HUDEP-2 (cell line): ENCODE results near the gene MYL6B.

Experiments used
- DNase-seq, 76 experiments: peaks; one replicate each; lab custom pipeline; 2025; ENCODE audit not compliant: unreplicated experiment in 76 of 76; lab: John Stamatoyannopoulos, UW

The MYL6B gene

DNA sequence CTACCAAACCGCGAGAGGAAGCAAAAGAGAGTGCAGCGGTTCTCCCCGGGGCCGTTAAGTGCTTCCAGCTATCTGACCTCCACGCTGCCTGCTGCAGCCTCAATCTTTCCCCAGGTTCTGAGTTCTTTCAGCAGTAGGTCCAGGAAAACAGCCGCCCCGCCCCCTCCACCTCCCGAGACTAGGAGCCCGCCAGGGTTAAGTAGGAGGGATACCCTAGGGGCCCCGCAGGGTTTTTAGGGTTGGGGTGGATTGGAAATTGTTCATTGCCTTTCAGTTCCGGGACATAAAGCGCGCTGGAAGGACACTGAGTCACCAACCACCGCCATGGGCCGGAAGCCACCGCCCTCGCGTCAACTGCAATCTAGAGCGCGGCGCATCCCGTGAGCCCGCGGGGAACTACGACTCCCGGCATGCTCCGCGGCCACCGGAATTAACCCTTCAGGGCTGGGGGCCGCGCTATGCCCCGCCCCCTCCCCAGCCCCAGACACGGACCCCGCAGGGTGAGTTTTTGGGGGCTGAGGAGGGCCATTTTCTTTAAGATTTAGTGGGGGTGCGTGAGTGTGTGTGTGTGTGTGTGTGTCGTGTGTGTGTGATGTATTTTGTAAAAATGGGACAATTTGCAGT is at the start of gene MYL6B:
Gene MYL6B, plus strand, starts transcription at position 456 of the 624 bp plus-strand sequence. CDS start 1,332 bp downstream, outside the sequence.
- DNase-seq: peak in 73 of 76 experiments; percentile 42 to 91 (median 84)

DNA sequence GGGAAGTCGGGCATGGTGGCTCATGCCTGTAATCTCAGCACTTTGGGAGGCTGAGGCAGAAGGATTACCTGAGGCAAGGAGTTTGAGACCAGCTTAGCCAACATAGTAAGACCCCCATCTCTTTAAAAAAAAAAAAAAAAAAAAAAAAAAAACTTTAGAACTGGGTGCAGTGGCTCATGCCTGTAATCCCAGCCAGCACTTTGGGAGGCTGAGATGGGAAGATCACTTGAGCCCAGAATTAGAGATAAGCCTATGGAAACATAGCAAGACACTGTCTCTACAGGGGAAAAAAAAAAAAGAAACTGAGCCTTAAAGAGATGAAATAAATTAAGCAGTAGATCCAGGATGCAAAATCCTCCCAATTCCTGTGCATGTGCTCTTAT is 49.7 kb upstream of the MYL6B start:
- no peak for DNase-seq

DNA sequence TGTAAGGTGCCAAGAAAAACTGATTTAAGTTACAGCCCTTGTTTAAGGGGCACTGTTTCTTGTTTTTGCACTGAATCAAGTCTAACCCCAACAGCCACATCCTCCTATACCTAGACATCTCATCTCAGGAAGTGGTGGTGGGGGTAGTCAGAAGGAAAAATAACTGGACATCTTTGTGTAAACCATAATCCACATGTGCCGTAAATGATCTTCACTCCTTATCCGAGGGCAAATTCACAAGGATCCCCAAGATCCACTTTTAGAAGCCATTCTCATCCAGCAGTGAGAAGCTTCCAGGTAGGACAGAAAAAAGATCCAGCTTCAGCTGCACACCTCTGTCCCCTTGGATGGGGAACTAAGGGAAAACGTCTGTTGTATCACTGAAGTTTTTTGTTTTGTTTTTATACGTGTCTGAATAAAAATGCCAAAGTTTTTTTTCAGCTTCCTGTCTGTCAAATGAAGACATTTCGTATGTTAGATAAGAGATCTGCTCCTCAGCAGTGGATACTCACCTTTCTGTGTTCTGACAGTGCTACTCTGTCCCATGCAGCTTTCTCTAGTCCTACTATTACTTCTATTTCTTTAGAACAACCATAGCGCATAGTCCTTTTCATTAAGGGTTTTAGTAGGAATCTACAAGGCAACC is 49.2 kb upstream of the MYL6B start:
- DNase-seq: no peak

DNA sequence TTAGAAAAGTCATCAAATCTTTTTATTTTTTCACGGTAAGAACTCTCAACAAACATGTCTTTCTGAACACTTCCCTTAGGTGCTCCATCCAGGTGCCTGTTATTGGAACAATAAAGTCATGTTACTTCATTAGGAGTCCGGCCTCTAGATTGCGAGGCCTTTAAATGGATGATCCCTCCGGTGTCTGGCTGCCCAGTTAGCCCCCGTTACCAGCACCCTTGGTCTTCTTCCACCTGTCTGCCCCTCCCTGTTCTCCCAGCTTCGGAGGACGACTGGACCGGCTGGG is 48.6 kb upstream of the MYL6B start:
- DNase-seq: peak in 1 of 76 experiments; percentile 55

DNA sequence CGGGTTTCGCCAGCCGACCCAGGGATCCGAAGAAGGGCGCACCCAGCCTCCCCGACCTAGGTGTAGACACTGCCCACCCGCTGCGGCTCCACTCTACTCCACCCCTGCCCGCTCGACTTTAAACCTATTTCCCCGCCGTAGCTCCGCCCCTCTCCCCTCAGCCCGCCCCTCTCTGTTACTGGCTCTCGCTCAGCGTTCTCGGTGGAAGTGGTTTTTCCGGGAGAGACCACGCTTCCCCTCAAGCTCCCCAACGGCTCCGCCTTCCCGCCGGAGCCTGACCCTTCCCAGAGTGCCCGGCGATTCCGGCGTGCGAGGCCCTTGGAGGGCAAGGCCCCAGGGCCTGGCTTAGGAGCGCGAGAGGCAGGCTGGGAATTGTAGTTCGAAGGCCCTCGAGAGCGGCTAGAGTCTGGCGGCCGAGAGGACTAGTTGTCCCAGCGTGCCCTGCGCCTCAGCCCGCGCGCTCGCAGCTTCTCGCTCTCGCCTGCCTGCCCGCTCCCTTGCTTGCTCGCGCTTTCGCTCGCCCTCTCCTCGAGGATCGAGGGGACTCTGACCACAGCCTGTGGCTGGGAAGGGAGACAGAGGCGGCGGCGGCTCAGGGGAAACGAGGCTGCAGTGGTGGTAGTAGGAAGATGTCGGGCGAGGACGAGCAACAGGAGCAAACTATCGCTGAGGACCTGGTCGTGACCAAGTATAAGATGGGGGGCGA is 48.1 kb upstream of the MYL6B start, which contains the start of gene PA2G4:
Gene PA2G4, plus strand, starts transcription at position 451 of the 706 bp plus-strand sequence. Its CDS starts 179 bp downstream, at position 630.
- DNase-seq: peak in 75 of 76 experiments; percentile 57 to 99 (median 97)

DNA sequence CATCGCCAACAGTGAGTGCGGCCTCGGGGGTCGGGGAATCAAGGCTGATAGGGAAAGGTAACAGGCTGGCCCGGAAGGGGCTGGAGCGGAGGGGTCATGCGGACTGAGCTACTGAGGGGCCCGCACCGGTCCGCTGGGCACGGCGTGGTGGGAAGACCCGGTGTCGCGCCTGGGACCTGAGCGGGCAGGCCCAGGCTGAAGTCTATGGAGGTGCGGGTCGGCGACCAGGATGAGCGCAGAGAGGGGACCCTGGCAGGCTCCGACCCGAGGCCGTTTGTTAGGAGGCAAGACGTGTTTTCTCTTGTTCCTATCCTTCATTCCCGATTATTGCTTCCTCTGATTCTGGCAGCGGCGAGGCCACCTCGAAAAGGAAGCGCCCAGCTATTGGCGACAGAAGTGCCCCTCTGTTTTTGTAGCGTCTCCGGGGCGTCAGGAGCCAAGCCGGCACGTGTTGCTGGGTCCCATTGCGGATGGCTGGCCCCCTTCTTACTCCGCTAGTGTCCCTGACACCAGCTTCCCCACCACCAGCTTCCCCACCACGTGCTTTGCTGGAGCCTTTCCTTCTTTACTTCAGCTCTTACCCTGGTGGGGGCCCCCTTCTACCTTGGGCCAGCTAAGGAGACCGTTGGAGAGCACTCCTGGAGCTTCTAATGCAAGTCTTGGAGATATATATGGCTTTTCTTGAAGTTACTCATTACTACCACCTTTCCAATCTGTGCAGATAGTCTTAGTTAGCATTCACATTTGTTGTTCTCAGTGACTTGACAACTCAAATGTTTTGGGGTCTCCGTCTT is 47.4 kb upstream of the MYL6B start:
- peak in 23 of 76 experiments; percentile 6 to 53 (median 21) for DNase-seq

DNA sequence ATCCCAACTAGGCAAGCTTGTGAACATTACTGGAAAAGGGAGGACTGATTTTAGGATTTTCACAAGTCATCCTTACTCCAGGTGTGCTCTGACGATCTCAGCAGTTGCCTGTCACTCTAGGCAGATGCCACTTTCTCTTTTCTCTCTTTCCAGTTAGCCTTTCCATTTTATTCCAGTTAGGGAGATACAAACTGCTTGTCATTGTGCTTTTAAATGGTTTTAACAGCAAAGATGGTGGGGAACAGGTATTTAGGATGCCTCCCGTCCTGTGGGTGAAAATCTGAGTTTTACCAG is 46.8 kb upstream of the MYL6B start:
- DNase-seq: no peak

DNA sequence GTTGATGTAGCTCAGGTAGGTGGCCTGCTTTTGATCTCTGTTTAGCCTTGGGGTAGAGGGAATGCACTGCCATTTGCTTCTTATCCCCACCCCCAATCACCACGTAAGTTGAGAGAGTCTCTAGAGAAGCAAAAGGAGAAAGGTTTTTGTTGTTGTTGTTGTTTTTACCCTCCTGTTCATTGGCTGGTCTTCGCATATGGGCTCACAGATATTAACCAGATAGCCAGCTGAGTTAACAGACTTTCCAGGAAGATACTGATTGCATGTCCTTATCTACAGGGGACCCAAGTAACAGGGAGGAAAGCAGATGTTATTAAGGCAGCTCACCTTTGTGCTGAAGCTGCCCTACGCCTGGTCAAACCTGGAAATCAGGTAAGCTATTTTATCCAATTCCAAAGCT is 45.1 kb upstream of the MYL6B start:
- peak in 29 of 76 experiments; percentile 11 to 70 (median 30) for DNase-seq

DNA sequence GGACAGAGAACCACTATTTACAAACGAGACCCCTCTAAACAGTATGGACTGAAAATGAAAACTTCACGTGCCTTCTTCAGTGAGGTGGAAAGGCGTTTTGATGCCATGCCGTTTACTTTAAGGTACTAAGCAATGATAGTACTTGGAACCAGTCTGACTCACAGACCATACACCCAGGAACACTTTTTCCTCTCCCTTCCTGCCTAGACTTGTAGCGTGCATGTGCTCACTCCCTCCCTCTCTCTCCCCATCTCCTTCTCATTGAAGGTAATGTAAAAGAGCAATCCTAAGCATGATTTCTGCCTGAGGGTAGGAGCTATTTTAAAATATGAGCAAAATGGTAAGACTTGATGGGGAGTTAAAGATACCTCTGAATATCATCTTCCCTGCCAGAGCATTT is 41.8 kb upstream of the MYL6B start:
- DNase-seq: no peak

DNA sequence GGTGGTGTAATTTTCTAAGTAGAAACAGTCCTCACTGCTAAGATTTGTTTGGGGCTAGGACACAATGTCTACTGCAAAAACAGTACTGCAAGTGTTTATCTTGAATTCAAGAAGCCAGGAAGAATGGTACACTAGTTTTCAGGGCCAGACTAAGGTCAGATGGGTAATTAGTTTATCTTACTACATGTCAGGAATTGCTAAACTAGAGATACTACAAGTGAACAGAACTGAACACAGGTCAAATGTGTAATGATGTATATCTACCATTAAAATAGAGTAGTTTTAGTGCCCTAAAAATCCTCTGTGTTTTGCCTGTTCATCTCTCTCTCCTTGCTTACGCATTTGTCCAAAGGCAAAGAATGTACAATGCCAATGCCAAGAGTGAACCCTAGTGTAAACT is 38.3 kb upstream of the MYL6B start:
- no peak for DNase-seq

DNA sequence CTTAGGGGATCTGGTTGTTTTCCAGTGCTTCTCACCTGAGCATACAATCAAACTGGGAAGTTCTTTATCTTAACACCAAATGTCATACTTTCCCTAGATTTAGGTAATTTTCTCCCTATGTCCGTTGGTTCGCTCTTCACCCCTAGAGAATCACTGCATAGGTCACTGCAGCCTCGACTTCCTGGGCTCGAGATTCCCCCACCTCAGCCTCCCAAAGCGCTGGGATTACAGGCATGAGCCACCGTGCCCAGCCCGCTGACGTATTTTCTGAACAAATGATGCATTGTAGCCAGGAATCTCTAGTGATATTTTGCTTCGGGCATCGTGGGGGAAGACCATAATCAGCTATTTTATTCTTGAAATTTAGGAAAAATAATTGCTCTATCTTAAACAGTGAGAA is 37.1 kb upstream of the MYL6B start:
- DNase-seq: no peak

DNA sequence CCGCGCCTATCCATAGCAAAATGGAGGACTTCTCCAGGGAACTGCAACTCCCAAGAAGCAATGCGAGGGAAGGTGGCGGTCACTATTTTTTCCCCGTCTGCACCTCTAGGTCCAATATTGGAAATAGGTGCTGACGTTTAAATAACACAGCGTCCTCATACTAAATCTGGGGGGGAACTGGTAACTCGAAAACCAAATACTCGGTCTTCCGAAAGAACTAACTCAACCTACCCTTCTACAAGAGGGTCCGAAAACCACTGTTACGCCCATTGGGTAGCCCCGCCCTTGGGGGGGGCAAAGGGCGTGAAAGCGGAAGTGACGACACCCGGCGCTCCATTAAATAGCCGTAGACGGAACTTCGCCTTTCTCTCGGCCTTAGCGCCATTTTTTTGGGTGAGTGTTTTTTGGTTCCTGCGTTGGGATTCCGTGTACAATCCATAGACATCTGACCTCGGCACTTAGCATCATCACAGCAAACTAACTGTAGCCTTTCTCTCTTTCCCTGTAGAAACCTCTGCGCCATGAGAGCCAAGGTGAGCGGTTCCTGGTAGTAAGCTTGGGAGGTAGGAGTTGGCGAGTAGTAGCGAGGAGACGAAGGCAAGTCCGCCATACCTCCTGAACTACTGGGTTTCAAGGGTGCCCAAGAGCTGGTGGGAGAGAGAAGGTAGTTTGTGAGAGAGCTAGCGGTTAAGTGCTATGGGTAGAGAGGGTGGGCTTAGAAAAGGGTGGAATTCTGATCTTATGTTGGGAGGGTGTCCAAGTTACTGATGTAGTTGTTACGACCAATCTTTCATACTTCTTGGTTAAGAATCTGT is 35.9 kb upstream of the MYL6B start, which contains the start of gene RPL41:
Gene RPL41, plus strand, starts transcription at position 367 of the 815 bp plus-strand sequence.
- peak in 74 of 76 experiments; percentile 21 to 92 (median 84) for DNase-seq

DNA sequence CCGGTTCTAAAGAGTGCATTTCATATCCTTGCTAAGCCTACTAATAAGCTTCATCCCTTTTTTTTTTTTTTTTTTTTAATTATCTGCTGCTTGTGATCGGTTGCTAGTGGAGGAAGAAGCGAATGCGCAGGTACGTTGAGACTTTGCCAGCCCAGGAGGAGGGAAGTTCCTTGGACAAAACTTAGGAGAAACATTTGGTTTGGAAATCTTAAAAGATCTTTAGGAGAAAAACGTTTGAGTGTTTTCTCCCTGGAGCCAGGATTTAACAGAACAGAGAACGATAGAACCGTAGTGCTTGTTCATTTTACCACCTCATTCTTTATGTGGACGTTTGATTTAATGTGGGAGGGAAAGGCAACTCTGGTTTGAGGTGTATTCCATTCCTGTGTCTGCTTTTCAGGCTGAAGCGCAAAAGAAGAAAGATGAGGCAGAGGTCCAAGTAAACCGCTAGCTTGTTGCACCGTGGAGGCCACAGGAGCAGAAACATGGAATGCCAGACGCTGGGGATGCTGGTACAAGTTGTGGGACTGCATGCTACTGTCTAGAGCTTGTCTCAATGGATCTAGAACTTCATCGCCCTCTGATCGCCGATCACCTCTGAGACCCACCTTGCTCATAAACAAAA is 35.2 kb upstream of the MYL6B start:
- peak in 3 of 76 experiments; percentile 7 to 48 (median 18) for DNase-seq

DNA sequence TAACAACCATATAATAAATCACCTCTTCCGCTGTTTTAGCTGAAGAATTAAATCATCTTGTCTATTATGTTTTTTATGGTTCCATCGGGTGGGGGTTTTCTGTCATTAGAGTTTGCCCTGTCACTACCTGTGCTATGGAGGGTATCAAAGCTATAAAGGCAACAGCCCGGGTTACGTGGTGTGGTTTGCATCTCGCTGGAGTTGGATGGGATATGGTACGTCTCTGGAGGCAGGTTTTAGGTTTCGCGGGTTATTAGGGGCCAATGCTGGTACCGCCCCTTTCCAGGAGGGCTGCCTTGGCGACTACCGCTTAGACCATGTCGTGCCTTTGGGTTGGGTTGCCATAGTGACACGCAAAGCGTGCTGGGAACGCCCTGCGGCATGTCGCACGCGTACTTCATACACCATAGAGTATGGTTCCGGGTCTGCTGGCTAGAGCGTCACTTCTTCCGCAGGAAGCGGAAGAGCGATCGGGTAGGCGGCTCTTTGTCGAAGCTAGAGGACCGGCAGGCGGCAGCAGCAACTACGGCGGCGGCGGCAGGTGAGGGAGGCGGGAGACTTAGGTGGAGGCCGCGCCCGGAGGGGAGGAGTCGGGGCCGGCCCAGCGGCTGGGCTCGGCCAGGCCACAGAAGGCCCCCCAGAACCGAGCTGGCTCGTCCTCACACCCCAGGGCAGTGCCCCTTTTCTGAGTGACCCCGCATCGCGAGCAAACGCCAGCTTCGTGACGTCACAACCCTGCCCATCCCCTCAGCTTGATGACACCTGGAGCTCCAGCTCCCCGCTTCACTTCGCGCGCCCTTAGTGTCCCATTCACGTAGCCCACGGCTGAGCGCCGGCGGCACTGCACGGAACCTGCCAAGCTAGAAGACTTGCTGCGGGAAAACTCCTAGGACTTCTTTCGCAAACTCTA is 34.4 kb upstream of the MYL6B start, which contains the start of gene ZC3H10:
Gene ZC3H10, plus strand, starts transcription at position 489 of the 910 bp plus-strand sequence. CDS start 2,297 bp downstream, outside the sequence.
- peak; percentile 33 to 99 (median 97) for DNase-seq

DNA sequence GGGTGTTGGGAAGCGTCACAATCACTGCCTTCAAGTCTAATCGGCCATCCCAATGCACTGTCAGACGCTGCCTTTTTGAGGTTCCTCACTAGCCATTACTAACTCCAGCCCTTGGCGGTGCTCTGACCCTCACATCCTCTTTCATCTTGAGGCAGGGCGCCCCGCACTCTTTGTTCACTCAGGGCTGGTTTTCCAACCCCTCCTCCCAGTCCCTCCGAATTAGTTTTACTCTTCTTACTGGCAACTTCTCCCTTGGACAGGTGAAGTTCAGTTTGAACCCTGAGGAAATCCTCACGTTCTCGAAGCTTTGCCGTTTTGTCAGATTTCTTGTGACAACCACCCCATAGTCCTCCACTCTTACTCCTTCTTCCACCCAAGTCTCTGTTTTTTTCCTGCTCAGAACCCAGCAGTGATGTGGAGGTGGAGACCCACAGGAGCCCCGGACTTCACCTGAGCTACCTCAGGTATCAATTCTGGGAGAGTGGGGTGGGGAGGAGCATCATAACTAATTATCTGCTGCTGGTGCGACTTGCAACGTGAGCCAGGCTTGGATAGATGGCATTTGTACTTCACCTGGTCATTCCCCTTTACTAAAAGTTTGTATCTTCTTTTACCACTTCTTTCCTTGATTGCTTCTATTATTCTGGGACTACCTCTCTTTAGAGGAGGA is 33.6 kb upstream of the MYL6B start:
- DNase-seq: peak in 2 of 76 experiments; percentile 42 to 44

DNA sequence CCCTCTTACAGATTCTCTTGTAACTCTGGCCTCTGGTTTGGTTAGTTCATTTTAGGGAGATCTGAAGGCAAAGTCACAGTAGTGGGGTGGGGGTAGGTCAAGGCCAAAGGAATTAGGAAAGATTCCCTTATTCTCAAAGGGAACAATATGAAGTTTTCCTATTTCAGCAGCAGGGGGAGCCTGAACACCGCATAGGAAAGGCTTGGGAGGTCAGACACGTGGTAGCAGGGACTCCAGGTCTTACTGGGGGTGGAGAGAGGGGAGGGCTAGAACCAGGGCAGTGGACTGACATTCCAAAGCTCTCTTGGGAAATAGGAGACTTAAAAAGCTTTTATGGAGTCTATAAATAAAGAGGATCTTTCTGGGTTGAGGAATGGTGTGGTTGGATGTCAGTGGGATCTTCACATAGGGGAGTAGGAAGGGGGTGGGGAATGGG is 33.0 kb upstream of the MYL6B start:
- DNase-seq: peak in 72 of 76 experiments; percentile 8 to 83 (median 52)

DNA sequence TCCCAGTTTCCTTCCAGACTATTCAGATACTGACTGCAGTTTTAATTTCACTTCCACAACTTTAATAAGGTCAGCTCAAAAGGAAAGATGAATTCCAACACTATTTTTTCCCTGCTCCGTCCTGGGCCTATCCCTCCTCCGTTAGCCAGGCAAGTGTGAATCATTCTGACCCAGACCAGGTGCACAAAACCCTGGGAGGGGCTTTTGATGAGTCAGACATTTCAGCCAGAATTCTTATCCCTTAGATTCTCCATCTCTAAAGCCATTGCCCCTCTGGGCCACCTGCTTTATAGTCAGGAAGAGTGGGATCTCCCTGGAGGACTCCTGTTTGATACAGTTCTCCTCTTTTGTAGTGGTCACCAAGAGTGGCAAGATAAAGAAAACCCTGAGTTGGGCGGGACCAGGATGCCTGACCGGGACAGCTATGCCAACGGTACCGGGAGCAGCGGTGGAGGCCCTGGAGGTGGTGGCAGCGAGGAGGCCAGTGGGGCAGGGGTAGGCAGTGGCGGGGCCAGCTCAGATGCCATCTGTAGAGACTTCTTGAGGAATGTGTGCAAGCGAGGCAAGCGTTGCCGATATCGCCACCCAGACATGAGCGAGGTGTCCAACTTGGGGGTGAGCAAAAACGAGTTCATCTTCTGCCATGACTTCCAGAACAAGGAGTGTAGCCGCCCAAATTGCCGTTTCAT is 32.1 kb upstream of the MYL6B start:
- no peak for DNase-seq
